NCI-H1417 treated with DMSO at 0.1 percent for 48 hours (cell line): ENCODE results near the gene CNTNAP2.
"Not testable (repeated sequence)": the region's sequence is repeated elsewhere in the genome, so short reads cannot be mapped to it uniquely, and the experiment has no call there.

Source experiments
- DNase-seq: peaks from one replicate; lab custom pipeline; 2025; lab: John Stamatoyannopoulos, UW

The CNTNAP2 gene

DNA sequence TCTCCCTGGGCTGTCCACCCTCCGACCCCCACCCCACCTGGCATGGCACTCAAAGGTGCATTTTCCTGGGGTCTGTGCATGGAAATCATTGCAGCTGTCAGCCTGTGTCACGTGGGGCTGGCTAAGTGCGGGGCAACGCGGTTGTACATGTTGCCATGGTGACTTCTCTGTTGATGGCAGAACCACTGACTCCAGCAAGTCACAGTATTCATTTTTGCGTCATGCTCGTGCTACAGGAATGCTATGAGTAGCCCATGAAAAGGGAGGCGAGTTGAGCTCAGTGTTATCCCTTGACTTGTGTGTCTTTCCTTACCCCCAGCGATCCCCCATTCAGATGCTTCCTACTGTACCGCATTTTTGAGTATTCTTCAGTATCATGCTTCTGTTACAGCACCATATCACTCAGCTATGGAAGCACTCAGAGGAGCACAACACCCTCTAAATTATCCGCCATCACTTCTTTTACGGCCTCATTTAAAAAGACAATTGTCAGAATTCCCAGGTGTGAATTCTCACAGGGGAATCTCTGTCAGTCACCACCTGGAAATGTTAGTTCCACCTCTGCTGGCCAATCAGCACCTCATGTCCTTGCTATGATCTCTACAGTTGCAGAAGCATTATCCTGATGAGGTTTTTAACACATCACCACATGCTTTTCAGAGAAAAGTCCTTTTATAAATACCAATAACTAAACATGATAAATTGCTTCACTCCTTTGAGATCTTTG, 2279.6 kb downstream of the CNTNAP2 start:
- DNase-seq, result no peak

DNA sequence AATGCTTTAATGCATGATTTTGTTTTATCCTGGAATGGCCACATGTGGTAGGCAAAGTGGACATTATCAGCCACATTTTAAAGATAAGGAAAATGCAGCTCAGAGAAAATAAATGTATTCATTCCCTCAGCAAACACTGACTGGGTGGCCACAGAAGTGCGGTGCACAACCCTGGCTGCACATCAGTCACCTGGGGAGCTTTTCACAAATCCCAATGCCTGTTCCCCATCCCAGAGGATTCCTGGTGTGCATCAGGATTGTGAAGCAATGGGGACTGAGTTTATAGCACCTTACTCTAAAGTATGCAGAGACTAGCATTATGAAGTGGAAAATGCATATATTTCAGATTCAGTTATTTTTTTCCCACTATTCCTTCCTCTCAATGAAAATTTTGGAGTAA, 2280.5 kb downstream of the CNTNAP2 start:
- no peak for DNase-seq

DNA sequence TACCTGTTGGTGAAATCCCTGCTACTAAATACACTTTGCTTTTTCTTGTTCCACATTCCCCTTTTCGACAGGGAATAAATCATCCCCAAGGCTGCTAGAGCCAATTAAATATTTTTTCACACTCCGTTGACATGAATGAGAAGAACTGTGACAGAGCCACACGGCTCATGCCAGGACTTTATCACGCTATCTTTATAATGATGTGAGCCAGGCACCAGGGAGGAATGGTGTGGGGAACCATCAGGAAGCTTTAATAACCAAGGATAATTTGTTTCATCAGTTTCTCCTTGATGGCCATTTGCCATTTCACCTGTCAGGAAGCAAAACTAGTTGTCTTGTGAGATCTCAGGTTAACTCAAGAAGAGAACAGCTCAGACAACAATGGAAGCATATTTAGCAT, 2280.9 kb downstream of the CNTNAP2 start:
- DNase-seq, result no peak

DNA sequence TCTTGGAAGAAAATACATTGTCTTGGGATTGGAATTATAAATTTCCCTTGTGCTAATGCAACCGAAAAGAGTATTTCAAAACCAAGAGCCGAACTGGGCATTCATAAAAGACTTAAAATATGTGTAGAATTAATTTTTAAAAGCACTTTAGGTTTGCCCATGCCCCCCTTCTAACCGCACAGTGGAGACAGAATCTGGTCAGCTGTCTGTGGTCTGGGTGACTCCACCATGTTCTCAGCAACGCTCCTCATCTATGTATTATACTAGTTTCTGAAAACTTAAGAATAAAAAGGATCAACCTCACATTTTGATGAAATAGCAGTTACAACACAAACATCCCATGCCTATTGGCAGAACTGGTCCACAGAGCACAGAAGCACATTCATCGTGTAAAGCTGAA, 2281.4 kb downstream of the CNTNAP2 start:
- DNase-seq, result no peak

DNA sequence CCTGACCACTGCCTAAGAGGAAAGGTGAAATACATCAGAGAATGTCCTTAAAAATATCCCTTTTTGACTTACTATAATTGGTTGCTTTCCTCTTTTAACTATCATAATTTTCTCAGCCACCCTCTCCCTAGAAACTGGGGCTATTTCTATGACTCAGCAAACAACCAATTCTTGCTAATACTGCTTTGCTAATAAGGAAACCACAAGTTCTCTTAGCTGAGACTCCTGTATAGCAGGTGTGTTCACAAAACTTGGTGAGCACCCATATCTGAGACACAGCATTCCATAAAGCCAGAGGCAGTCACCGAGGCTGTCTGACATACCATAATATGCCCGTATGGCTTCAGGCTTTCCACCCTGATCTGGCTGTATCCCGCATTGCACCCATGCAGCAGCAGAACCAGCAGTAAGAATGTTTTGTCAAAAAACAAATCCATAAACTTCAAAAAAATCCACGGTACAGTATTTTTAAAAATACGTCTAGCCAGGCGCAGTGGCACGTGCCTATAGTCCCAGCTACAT, 2282.3 kb downstream of the CNTNAP2 start:
- no peak for DNase-seq

DNA sequence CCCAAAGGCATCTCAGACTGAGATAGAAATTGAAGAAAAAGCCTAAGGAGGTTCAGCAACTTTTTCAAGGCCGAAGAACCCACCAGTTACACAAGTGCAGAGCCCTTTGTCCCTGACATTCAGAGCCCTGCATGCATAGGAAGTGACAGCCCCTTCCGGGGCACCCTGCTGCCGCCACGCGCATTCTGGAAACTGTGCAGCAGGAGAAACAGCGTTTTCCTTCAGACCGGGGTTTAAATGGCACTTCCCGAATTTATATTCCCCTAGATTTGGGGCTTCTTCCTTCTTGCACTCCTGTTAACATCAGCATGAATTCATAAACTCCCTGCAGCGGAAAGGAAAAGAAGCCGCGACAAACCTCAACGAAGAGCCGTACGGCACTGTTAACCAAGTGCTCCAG, 2283.5 kb downstream of the CNTNAP2 start:
- no peak for DNase-seq

DNA sequence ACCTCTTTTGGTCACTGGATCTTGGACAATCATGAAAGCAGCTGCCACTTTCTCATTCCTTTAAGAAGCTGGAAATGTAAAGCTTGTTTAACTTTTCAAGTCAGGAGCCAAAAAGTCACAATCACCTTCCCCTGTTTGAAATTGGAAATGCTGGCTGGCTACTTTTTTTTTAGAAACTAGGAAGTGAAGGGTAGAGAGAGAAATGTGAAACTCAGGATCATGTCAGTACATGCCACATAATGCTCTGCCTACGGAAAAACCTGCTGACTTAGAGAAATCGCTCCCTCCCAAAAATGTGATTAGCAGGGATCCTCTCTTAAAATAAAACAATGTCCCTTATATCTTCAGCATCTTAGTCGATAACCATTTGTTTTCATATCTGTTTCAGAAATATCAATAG, 2285.6 kb downstream of the CNTNAP2 start:
- no peak for DNase-seq

DNA sequence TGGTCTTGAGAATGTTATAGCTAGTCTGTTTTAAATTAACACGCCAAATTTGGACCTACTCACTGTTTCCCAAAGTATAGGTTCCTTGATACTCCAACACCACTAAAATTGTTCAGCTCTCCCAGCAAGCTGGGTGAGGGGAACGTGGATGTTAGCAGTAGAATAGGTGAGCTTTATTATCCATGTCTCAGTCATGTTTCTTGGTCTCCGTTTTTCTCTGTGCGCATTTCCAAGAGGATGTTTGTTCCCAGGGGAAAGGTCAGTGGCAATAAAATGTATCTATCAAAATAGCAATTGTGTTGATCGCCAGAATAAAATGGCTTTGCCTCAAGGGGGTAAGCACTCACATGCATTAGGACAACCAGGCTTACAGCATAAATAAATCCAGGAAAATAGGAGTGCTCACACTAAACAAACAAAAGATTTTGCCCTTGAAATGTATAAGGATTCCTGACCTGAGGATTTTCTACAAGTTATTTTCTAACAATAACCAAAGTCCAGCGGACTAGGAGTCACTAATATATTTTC, 2286.9 kb downstream of the CNTNAP2 start:
- no peak for DNase-seq

DNA sequence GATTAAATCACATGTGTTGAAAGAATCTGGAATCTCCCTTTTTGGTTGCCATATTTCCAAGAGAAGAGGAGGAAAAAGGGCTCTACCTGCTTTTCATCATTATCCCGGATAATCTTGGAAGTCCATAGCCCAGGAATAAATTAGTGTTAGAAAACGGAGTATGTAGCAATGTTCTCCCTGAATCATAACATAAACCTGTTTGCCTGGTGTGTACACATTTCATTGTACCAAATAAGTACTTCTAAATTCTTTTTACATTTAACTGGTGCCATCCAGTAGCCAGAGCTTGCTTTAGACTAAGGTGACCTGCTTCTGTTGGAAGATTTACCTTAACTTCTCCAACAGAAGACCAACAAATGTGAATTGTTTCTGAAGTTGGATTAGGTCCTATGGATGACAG, 2291.7 kb downstream of the CNTNAP2 start:
- no peak for DNase-seq

DNA sequence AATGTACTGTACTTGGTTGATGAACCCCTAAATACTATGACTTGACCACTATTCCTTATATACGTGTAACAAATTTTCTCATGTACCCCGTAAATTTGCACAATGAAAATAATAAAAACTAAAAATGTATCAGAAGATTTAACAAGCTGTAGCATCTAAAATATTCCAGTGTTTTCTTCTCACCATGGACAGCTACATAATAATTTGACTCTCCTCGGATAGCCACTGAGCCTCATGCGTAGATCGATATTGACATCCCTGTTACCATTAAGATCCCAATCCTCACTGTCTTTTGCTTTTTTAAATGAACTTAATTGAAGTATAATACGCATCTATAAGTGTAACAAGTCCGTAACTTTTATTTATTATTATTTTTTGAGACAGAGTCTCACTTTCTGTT, 2294.3 kb downstream of the CNTNAP2 start:
- no peak for DNase-seq

DNA sequence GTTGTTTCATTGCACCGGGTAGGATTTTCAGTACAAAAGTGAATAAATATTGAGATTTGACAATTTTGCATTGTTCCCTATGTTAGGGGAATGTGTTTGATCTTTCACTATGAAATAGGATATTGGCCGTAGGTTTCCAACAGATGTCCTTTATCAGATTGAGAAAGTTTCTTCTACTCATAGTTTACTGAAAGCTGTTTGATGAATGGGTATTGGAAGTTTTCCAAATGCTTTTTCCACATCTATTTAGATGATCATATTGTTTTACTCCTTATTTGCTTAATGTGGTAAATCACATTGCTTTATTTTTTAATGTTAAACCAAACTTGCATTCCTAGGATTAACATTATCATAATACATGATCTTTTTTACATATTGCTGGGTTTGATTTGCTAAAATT, 2296.1 kb downstream of the CNTNAP2 start:
- no peak for DNase-seq

DNA sequence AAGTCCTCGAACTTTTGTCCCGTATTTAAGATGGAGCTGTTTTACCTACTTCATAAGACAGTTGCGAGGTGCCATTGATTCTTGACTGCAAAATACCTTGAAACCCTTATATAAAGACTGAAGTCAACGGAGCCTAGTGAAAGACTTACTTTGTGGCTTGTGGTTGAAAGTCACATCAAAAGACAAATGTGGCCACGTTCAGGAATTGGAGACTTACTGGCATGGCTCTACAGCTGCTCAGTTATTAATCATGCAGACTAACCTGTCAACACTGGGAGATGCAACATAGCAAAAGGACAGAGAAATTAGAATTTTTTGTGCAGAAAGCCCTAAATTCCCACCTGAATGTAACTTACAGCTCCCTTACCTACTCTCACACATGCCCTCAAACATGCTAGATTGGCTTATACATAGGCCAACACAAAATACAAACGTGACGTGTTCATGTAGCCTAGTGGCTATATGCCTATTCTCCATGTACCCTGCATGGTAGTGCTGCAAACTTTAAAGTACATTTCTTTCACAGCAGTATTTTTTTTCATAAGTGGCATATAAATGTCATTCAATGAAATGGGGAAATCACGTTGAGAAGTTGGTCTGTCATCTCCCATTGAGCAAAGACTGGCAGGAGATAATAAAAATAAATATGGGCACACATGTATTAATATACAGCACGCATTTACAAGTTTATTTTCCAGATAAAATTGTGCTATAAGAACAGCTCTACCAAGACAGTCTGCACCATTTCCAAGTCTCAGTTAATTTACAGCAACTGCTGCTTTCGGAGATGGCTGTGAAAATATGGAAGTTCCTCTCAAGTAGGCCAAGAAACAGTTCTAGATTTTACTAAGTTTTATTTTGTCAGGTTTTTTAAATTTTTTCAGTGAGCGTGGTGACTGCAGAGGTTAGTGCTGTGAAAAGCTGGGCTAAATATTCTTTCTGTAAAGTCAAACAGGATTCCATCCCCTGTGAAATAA, 2303.5 kb downstream of the CNTNAP2 start:
- no peak for DNase-seq

DNA sequence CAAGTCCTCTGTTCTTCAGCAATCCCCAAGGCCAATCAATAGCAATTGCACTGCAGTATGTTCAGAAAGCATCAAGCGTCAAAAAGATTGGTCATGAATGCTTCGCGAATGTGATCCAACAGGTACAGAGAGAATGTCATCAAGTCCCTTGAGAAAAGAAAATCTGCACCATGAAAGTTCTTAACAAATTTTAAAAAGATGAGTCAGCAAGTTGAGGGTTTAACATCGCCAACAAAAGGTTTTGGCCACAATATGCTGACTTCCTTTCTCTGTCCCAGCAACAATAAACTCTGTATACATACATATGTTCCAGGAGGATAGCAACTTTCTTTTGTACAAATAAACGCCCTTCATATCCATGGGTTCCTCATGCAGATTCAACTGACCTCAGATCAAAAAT, 2305.4 kb downstream of the CNTNAP2 start:
- DNase-seq, result no peak

DNA sequence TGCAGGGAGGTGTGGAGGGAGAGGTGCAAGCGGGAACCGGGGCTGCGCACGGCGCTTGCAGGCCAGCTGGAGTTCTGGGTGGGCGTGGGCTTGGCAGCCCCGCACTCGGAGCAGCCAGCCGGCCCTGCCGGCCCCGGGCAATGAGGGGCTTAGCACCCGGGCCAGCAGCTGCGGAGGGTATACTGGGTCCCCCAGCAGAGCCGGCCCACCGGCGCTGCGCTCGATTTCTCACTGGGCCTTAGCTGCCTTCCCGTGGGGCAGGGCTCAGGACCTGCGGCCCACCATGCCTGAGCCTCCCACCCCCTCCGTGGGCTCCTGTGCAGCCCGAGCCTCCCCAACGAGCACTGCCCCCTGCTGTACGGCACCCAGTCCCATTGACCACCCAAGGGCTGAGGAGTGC, 2309.8 kb downstream of the CNTNAP2 start:
- not testable (repeated sequence) for DNase-seq

DNA sequence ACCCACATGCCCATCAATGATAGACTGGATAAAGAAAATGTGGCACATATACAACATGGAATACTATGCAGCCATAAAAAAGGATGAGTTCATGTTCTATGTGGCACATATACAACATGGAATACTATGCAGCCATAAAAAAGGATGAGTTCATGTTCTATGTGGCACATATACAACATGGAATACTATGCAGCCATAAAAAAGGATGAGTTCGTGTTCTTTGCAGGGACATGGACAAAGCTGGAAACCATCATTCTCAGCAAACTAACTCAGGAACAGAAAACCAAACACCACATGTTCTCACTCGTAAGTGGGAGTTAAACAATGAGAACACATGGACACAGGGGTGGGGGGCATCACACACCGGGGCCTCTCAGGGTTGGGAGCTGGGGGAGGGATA, 2314.1 kb downstream of the CNTNAP2 start:
- not testable (repeated sequence) for DNase-seq

DNA sequence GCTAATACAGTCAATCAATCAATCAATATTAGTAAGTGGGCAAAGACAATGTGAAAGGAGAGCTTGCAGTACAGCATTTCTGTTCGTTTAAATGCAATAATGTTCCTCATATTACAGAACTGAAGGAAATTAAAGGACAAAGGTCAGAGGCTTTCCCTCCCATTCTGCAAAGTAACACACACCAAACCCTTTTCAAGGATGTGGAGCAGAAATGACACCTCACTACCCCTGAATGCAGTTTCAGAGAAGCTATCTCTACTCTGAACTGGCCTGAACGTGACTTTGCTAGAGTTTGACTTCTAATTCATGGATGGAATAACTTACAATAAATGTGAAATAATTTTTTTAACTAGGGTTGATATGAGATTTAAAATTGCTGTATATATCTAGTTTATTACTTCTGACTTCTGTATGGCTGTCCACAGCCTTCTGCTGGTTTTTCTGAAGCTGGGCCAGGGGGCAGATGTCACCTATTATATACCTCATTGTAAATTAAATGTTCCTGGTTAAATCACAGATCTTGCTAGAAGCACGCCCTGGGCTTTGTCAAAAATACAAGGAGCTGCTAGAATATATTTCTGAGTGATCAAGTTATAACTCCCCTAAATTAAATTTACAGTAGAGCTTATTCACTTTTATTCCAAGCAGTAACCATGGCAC, 2317.1 kb downstream of the CNTNAP2 start:
- DNase-seq, result no peak

DNA sequence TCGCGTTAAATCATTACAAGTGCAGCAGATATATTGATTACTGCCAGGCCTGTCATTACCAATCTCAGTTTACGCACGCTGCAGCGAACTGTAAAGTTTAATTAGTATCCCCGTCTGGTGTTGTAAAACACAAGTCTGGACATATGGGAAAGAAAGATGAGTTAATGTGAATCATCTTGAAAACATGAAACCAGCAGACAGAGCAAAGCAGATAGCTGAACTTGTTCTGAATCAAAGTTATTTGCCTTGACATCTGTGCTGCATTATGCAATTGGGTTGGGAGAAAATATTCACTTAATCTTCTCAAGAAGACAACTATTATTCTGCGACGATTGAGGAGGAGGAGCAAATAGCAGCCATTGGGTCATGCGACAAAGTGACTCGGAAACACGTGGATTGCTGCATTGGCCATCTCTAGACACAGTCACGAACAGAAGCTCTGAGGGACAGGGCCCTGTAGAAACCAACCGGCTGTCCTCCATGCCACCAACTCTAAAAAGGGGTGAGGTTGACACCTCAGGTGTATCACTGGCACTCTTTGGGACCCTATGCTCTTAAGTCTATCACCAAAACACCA, 2317.7 kb downstream of the CNTNAP2 start:
- no peak for DNase-seq

DNA sequence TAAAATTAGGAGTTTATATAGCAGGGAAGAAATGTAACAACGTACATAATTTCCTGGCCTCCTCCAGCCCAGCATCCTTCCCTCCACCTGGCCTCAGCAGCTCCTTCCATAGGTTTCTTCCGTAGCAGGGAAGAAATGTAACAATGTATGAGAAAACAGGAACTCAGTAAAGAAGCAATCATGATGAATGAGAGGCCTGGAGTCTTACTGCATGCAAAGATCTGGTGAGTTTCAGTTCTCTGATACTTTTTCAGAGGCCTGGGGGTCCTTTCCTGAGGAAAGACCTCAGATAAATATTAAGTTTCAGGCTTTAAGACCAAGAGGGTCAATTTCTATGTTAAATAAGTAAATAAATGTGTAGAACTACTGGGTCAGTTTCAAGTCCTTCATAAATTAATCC, 2318.3 kb downstream of the CNTNAP2 start:
- DNase-seq, result no peak

DNA sequence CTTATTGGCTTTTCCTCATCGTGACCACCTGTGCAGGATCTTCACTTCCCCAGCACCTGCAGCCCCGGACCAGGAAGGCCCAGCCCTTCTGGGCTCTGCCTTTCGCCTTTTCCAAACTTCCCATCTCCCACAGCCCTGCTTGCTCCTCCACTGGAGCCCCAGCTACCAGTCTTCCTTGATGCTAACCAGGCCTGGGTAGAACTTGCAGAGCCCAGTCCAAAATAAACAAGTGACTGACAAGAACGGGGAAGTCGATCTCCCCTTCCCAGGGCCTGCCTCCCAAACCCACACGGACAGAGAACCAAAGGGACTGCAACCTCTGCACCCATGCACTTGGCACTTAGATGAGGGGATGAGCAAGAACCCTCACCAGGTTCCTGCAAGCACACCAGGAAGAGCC, 2319.1 kb downstream of the CNTNAP2 start:
- no peak for DNase-seq

DNA sequence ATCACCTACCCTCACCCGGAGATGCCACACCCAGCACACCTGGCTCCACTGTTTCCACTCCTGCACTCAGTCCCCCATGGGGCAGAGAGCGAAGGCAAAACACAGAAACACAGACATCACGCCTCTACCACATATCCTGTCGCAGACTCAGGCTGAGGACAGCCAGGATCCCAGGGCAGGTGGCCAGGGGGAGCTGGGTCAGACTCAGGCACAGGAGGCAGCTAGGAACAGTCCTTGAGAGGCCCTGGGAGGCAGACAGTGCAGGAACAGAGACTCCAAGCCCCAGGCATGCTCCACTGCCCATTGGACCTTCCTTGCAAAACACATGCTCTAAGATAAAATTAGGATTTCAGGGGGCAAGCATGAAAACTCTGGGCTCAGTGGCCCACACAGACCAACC, 2319.5 kb downstream of the CNTNAP2 start:
- no peak for DNase-seq

DNA sequence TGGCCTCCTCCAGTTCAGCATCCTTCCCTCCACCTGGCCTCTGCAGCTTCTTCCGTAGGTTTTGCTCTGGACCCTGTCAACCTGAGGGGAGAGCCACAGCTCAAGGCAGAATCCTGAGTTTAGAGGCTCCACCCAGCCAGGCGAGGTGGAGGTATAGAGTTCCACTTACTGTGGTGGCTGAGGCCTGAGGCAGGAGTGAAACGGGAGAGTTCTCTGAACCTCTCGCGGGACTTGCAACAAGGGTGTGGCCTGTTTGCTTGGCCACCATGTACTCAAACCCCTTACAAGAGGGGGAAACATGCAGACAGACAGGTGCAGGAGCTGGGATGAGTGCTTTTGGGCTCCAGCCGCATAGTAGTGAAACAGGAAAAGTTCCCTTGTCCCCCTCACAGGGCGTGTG, 2320.0 kb downstream of the CNTNAP2 start:
- no peak for DNase-seq

DNA sequence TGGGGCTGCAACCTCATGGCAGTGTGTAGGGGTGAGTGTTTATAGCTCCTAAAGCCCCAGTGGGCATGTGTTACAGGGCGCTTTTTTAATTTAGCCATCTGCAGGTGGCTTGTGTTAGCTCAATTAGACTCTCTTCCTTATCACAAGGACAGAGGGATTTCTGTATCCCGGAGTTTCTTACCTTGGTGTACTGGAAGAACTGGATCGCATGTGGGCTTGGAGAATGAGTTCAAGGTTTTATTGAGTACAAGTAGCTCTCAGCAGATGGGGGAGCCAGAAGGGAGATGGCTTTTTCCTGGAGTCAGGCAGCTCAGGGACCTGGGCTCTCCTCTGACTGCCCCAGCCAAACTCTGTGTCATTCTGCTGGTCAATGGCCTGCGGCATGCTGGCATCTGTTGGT, 2320.4 kb downstream of the CNTNAP2 start:
- no peak for DNase-seq
